H9 (cell line): ENCODE measurements around the gene ACOT8. TPM values are rescaled to one million over a fixed set of nuclear protein-coding genes. Genes with fewer than 3 reads are reported as not detected.

Experiments
- DNase-seq: peaks from one replicate; pipeline ENCODE4 v3.0.0-alpha.2; 2017
- H2AFZ ChIP-seq: one replicate; pipeline ENCODE4 v1.6.1; 2013; ENCODE audit warnings: mild to moderate bottlenecking, low read length, control low read depth, moderate library complexity
- H2AK5ac ChIP-seq: 2 replicates; pipeline ENCODE4 v1.6.1; 2013; ENCODE audit warnings: low read length, control low read depth, mixed read lengths; ENCODE audit not compliant: insufficient read length
- H2BK120ac ChIP-seq: one replicate; pipeline ENCODE4 v1.6.1; 2013; ENCODE audit warnings: low read depth, mild to moderate bottlenecking, low read length, control low read depth, inconsistent platforms; ENCODE audit not compliant: poor library complexity, severe bottlenecking
- H2BK12ac ChIP-seq: 2 replicates; pipeline ENCODE4 v1.6.1; 2013; ENCODE audit warnings: low read length, control low read depth, mixed read lengths, low read depth; ENCODE audit not compliant: insufficient read length
- H2BK15ac ChIP-seq: 2 replicates; pipeline ENCODE4 v1.6.1; 2013; ENCODE audit warnings: low read depth, low read length, control low read depth
- H2BK20ac ChIP-seq: one replicate; pipeline ENCODE4 v1.6.1; 2013; ENCODE audit warnings: low read depth, mild to moderate bottlenecking, low read length, control low read depth, inconsistent platforms; ENCODE audit not compliant: poor library complexity, severe bottlenecking
- H2BK5ac ChIP-seq: 2 replicates; pipeline ENCODE4 v1.6.1; 2013; ENCODE audit warnings: low read length, control low read depth, mixed read lengths; ENCODE audit not compliant: insufficient read length
- H3K14ac ChIP-seq: 2 replicates; pipeline ENCODE4 v1.6.1; 2013; ENCODE audit warnings: low read length, control low read depth; ENCODE audit not compliant: insufficient read depth
- H3K18ac ChIP-seq: 2 replicates; pipeline ENCODE4 v1.6.1; 2013; ENCODE audit warnings: low read depth, mild to moderate bottlenecking, mixed read lengths, low read length, control low read depth; ENCODE audit not compliant: insufficient read length
- H3K23ac ChIP-seq: 2 replicates; pipeline ENCODE4 v1.6.1; 2013; ENCODE audit warnings: low read length, control low read depth, mixed read lengths, low read depth; ENCODE audit not compliant: insufficient read length
- H3K23me2 ChIP-seq: 2 replicates; pipeline ENCODE4 v1.6.1; 2013; ENCODE audit warnings: low read depth, mild to moderate bottlenecking, mixed read lengths, low read length, control low read depth; ENCODE audit not compliant: insufficient read length, poor library complexity, severe bottlenecking
- H3K27ac ChIP-seq: 2 replicates; pipeline ENCODE4 v1.5.1; 2013; ENCODE audit warnings: low read length, control low read depth, mixed read lengths, low read depth; ENCODE audit not compliant: insufficient read length
- H3K27me3 ChIP-seq: 2 replicates; pipeline ENCODE4 v1.6.1; 2013; ENCODE audit warnings: low read length, control low read depth, inconsistent platforms; ENCODE audit not compliant: insufficient read depth
- H3K4ac ChIP-seq: 2 replicates; pipeline ENCODE4 v1.6.1; 2013; ENCODE audit warnings: low read depth, mild to moderate bottlenecking, control low read depth, inconsistent platforms, low read length, moderate library complexity
- H3K4me1 ChIP-seq: 2 replicates; pipeline ENCODE4 v1.6.1; 2013; ENCODE audit warnings: low read length, control low read depth, inconsistent platforms; ENCODE audit not compliant: insufficient read depth
- H3K4me2 ChIP-seq: 2 replicates; pipeline ENCODE4 v1.6.1; 2013; ENCODE audit warnings: low read length, control low read depth, mixed read lengths; ENCODE audit not compliant: insufficient read length, insufficient read depth
- H3K56ac ChIP-seq: 2 replicates; pipeline ENCODE4 v1.6.1; 2013; ENCODE audit warnings: low read depth, mild to moderate bottlenecking, mixed read lengths, low read length, control low read depth; ENCODE audit not compliant: insufficient read length
- H3K79me1 ChIP-seq: 2 replicates; pipeline ENCODE4 v1.6.1; 2013; ENCODE audit warnings: low read depth, mild to moderate bottlenecking, moderate library complexity, low read length, control low read depth, inconsistent platforms; ENCODE audit not compliant: insufficient read depth, poor library complexity, severe bottlenecking
- H3K79me2 ChIP-seq: 2 replicates; pipeline ENCODE4 v1.6.1; 2013; ENCODE audit warnings: low read length, control low read depth, inconsistent platforms; ENCODE audit not compliant: insufficient read depth
- H3K9ac ChIP-seq: 2 replicates; pipeline ENCODE4 v1.6.1; 2013; ENCODE audit warnings: low read length, control low read depth, mixed read lengths; ENCODE audit not compliant: insufficient read length; ENCODE audit errors: extremely low read depth
- H3K9me3 ChIP-seq: one replicate; pipeline ENCODE4 v1.6.1; 2013; ENCODE audit warnings: low read depth, low read length, inconsistent platforms; ENCODE audit not compliant: control insufficient read depth
- H3T11ph ChIP-seq: one replicate; pipeline ENCODE4 v1.6.1; 2013; ENCODE audit warnings: mild to moderate bottlenecking, low read length, control low read depth, inconsistent platforms
- H4K20me1 ChIP-seq: one replicate; pipeline ENCODE4 v1.6.1; 2013; ENCODE audit not compliant: control insufficient read depth, insufficient read length, insufficient read depth
- H4K5ac ChIP-seq: 2 replicates; pipeline ENCODE4 v1.6.1; 2013; ENCODE audit warnings: low read depth, mild to moderate bottlenecking, mixed read lengths, low read length, control low read depth; ENCODE audit not compliant: insufficient read length
- H4K8ac ChIP-seq: replicated peaks from 2 replicates; pipeline ENCODE4 v1.6.1; 2013; ENCODE audit warnings: low read length, control low read depth, mixed read lengths, low read depth; ENCODE audit not compliant: insufficient read length
- H4K91ac ChIP-seq: 2 replicates; pipeline ENCODE4 v1.6.1; 2013; ENCODE audit warnings: low read depth, mild to moderate bottlenecking, moderate library complexity, mixed read lengths, low read length, control low read depth; ENCODE audit not compliant: insufficient read length
- H3K27ac Mint-ChIP-seq, 3 experiments: 2 replicates in 2 of 3; 3 replicates in 1 of 3; pipeline ENCODE4 v1.8.0; 2020 to 2021; ENCODE audit warnings: mixed read lengths in 3 of 3, mild to moderate bottlenecking in 1 of 3, moderate library complexity in 1 of 3
- H3K27me3 Mint-ChIP-seq: 2 replicates; pipeline ENCODE4 v1.8.0; 2021; ENCODE audit warnings: low read depth, mild to moderate bottlenecking, moderate library complexity, mixed read lengths
- H3K36me3 Mint-ChIP-seq, 3 experiments: 2 replicates in 2 of 3; 3 replicates in 1 of 3; pipeline ENCODE4 v1.8.0; 2020 to 2021; ENCODE audit warnings: low read depth in 3 of 3, mixed read lengths in 3 of 3; ENCODE audit not compliant: insufficient read depth in 1 of 3
- H3K4me1 Mint-ChIP-seq, 2 experiments: 2 replicates each; pipeline ENCODE4 v1.8.0; 2020; ENCODE audit warnings: mixed read lengths in 2 of 2
- H3K4me3 Mint-ChIP-seq, 2 experiments: 2 replicates in 1 of 2; 3 replicates in 1 of 2; pipeline ENCODE4 v1.8.0; 2020 to 2021; ENCODE audit warnings: mild to moderate bottlenecking in 2 of 2, mixed read lengths in 2 of 2, moderate library complexity in 1 of 2
- H3K9me3 Mint-ChIP-seq, 2 experiments: 2 replicates in 1 of 2; 3 replicates in 1 of 2; pipeline ENCODE4 v1.8.0; 2020; ENCODE audit warnings: mild to moderate bottlenecking in 2 of 2, mixed read lengths in 2 of 2, moderate library complexity in 1 of 2
- total RNA-seq: library from RNA; stranded (reverse); gene quantifications from 2 replicates; pipeline ENCODE4 v1.2.1, GENCODE V29; 2021
- TF ChIP-seq, protein P1 (sequence below): fragments of 200-600 bp; sonication (generic); conservative IDR thresholded peaks from 3 replicates; pipeline ENCODE4 v1.8.0; 2021; ENCODE audit warnings: antibody characterized with exemption, mild to moderate bottlenecking

The ACOT8 gene
- total RNA-seq, 1 experiment from 2014 or later = 26.7 TPM

DNA sequence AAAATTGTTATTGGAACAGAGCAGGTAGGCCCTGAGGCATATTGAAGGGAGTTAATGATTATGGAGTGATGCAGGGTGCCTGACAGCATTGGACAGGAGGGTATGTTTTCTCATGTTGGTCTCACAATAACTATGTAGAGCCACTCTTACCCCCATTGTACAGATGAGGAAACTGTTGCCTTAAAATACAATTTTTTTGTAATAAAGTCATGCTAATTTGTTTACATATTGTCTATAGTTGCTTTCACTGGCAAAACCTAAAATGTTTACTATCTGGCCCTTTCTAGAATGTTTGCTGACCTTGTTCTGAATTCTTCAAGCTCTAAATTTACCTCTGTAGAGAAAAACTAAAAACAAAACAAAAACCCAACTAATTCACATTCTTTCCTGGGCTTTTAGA lies 5.7 kb downstream of the ACOT8 start:
- Mint-ChIP-seq H3K4me1 (peaks cover 39 to 44% of the 10 kb centered on the region in 2 experiments), H3K9me3 (no peaks in the 10 kb centered on the region)

More for the DNA sequence above, 5.7 kb downstream of the ACOT8 start:
- Histone ChIP-seq H2BK20ac (no peak overlapping the region), H4K91ac (no peak overlapping the region), H3K27me3 (no peaks in the 10 kb centered on the region), H3K23me2 (no peaks in the 10 kb centered on the region), H3K4me2 (no peak overlapping the region), H4K8ac (no peak overlapping the region), H2AK5ac (no peak overlapping the region), H3K56ac (no peak overlapping the region), H3K23ac (no peak overlapping the region), H3K79me2 (no peaks in the 10 kb centered on the region; the same call in 1 of the 2 replicates), H3K4me1 (peaks cover 12% of the 10 kb centered on the region; the same call in 1 of the 2 replicates), H2BK12ac (no peak overlapping the region), H2BK15ac (no peak overlapping the region), H3K27ac (no peak overlapping the region), H3K4ac (no peak overlapping the region), H3K79me1 (no peaks in the 10 kb centered on the region), H3K9me3 (no peaks in the 10 kb centered on the region), H3K18ac (no peak overlapping the region), H3T11ph (no peak overlapping the region), H3K14ac (no peak overlapping the region), H4K5ac (no peak overlapping the region), H2AFZ (no peak overlapping the region), H3K9ac (no peak overlapping the region), H4K20me1 (no peaks in the 10 kb centered on the region), H2BK120ac (no peak overlapping the region), H2BK5ac (no peak overlapping the region)
- H3K36me3 Mint-ChIP-seq = peaks cover 8 to 37% (median 24%) of the 10 kb centered on the region in 3 experiments; a peak in 6 of 7 replicates
- TF ChIP-seq, protein P1, sequence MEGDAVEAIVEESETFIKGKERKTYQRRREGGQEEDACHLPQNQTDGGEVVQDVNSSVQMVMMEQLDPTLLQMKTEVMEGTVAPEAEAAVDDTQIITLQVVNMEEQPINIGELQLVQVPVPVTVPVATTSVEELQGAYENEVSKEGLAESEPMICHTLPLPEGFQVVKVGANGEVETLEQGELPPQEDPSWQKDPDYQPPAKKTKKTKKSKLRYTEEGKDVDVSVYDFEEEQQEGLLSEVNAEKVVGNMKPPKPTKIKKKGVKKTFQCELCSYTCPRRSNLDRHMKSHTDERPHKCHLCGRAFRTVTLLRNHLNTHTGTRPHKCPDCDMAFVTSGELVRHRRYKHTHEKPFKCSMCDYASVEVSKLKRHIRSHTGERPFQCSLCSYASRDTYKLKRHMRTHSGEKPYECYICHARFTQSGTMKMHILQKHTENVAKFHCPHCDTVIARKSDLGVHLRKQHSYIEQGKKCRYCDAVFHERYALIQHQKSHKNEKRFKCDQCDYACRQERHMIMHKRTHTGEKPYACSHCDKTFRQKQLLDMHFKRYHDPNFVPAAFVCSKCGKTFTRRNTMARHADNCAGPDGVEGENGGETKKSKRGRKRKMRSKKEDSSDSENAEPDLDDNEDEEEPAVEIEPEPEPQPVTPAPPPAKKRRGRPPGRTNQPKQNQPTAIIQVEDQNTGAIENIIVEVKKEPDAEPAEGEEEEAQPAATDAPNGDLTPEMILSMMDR = no peak
- no peak overlapping the region for H3K4me3 Mint-ChIP-seq
- DNase-seq = no peak
- no peaks in the 10 kb centered on the region for H3K27me3 Mint-ChIP-seq
- no peak overlapping the region; a peak in 1 of 7 replicates for H3K27ac Mint-ChIP-seq
